Measurements from ENCODE around the gene PTCH2.
"Not testable (repeated sequence)": the region's sequence is repeated elsewhere in the genome, so short reads cannot be mapped to it uniquely, and the experiment has no call there.

PTCH2 gene

DNA sequence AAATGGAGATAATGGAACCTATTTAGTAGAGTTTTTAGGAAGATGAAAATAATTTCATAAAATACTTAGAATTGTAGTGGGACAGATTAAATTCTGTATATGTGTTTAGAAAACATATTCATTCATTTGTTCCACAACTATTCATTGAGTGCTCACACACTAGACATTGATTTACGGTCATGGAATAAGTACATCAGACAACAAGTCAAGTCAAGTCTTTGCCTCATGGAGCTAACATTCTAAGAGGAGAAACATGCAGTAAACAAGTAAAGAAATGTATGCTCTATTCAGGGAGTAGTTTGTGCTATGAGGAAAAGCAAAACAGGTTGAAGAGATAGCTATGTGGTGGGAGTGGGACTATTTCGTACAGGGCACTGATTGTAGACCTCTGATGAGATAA is 25.7 kb downstream of the PTCH2 start:
- no peak overlapping the region for H3K4me3 Mint-ChIP-seq
- no peaks in the 10 kb centered on the region for H3K27me3 Mint-ChIP-seq
- H3K27ac Mint-ChIP-seq = peak overlapping the region; percentile 64
- H3K4me1 Mint-ChIP-seq (ENCODE audit: low read depth) = peaks cover 47% of the 10 kb centered on the region
- peaks cover 3% of the 10 kb centered on the region for H3K36me3 Mint-ChIP-seq
- H3K9me3 Mint-ChIP-seq (ENCODE audit: low read depth) = no peaks in the 10 kb centered on the region

DNA sequence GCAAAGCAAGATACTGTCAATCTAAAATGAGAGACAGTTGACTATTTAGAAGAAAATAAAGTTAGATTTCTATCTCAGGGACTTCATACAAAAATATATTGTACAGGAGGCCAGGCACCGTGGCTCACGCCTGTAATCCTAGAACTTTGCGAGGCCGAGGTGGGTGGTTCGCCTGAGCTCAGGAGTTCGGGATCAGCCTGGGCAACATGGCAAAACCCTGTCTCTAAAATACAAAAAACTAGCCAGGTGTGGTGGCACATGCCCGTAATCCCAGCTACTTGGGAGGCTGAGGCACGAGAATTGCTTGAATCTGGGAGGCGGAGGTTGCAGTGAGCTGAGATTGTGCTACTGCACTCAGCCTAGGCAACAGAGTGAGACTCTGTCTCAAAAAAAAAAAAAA is 27.1 kb downstream of the PTCH2 start:
- H3K36me3 Mint-ChIP-seq; H3K27me3 Mint-ChIP-seq; H3K9me3 Mint-ChIP-seq (ENCODE audit: low read depth); H3K27ac Mint-ChIP-seq: not testable (repeated sequence)
- Mint-ChIP-seq H3K4me3 (peak overlapping the region; percentile 20), H3K4me1 (ENCODE audit: low read depth) (peaks cover 58% of the 10 kb centered on the region)

DNA sequence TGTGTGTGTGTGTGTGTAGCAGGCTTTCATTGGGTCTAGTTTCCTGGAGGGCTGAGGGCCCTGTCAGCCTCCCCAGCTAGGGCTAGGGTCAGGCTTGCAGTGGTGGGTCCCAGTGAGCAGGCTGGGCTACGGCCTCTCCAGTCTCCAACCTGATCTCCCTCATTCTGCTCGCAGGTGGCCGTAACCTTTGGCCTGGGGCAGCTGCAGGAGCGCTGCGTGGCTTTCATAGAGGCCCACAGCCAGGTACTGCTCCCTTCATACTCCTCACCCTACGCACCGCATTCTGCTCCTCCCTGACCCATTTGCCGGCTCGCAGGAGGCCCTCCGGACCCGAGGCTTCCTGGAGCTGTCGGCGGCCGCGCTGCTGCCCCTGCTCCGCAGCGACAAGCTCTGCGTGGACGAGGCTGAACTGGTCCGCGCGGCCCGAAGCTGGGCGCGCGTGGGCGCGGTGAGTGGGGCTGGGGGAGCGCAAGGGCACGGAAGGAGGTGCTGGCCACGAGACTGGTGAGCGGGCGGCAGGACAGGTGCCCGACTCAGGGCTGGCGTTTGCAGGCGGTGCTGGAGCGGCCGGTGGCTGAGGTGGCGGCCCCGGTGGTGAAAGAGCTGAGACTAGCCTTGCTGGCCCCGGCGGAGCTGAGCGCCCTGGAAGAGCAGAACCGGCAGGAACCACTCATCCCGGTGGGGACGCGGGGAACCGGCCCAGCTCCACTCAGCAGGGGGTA is 30.1 kb downstream of the PTCH2 start:
- Mint-ChIP-seq H3K9me3 (ENCODE audit: low read depth) (no peaks in the 10 kb centered on the region), H3K27me3 (no peaks in the 10 kb centered on the region), H3K4me3 (no peak overlapping the region), H3K27ac (no peak overlapping the region), H3K4me1 (ENCODE audit: low read depth) (peaks cover 63% of the 10 kb centered on the region), H3K36me3 (peaks cover 6% of the 10 kb centered on the region)

DNA sequence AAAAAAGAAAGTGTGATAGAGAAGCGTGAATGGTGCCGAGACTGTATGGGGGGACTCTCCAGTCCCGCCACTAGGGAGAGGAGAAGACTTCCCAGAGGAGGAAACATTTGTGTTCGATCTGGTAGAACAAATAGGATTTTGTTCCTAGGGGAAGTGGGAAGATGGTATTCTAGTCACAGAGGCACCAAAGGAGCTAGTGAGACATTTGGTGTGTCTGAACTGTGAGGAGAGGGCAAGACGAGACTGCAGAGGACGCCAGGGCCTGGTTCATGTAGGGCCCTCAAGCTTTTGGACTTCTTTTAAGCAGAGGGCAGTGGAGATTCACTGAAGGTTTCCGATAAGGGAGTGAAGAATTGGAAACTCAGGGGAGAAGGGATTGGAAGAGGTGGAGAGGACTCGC is 31.8 kb downstream of the PTCH2 start:
- Mint-ChIP-seq H3K9me3 (ENCODE audit: low read depth) (no peaks in the 10 kb centered on the region), H3K27me3 (no peaks in the 10 kb centered on the region), H3K4me3 (peak overlapping the region; percentile 68), H3K36me3 (peaks cover 6% of the 10 kb centered on the region), H3K4me1 (ENCODE audit: low read depth) (peaks cover 71% of the 10 kb centered on the region), H3K27ac (peak overlapping the region; percentile 98)

DNA sequence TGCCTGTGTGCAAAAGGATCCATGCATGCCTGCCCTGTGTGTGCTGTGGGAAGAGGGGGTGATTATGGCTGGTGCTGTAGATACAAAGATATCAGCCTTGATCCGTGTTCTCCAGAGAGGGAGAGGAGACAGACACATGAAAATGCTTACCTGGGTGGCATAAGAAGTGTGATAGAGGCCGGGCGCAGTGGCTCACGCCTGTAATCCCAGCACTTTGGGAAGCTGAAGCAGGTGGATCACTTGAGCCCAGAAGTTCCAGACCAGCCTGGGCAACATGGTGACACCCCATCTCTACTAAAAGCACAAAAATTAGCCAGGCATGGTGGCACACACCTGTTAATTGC is 32.3 kb downstream of the PTCH2 start:
- H3K4me3 Mint-ChIP-seq = peak overlapping the region; percentile 68
- not testable (repeated sequence) for H3K27me3 Mint-ChIP-seq; H3K9me3 Mint-ChIP-seq (ENCODE audit: low read depth); H3K36me3 Mint-ChIP-seq
- H3K4me1 Mint-ChIP-seq (ENCODE audit: low read depth) = peaks cover 73% of the 10 kb centered on the region
- H3K27ac Mint-ChIP-seq = peak overlapping the region; percentile 98

DNA sequence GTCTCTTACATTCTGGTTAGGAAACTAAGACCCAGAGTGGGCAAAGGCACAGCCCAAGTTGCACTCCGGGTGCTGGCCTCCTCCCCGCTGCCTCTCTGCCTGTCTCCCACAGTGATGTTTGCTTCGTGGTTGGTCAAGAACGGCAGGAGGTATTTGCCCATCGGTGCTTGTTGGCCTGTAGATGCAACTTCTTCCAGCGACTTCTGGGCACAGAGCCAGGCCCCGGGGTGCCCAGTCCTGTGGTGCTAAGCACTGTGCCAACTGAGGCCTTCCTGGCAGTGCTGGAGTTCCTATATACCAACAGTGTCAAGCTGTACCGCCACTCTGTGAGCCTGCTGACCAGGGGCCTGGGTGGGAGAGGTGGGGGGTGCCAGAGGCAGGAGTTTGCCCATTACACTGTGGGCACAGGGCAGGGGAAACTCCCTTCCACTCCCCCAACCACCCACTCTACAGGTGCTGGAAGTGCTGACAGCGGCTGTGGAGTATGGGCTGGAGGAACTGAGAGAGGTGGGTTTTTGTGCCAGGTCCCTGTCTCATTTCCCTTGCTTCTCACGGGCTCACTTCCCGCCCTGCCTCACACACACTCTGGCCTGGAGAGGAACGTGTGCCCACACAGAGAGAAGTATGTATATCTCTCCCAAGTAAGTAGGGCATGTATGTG is 32.8 kb downstream of the PTCH2 start:
- Mint-ChIP-seq H3K36me3 (peaks cover 6% of the 10 kb centered on the region), H3K4me1 (ENCODE audit: low read depth) (peaks cover 76% of the 10 kb centered on the region)

DNA sequence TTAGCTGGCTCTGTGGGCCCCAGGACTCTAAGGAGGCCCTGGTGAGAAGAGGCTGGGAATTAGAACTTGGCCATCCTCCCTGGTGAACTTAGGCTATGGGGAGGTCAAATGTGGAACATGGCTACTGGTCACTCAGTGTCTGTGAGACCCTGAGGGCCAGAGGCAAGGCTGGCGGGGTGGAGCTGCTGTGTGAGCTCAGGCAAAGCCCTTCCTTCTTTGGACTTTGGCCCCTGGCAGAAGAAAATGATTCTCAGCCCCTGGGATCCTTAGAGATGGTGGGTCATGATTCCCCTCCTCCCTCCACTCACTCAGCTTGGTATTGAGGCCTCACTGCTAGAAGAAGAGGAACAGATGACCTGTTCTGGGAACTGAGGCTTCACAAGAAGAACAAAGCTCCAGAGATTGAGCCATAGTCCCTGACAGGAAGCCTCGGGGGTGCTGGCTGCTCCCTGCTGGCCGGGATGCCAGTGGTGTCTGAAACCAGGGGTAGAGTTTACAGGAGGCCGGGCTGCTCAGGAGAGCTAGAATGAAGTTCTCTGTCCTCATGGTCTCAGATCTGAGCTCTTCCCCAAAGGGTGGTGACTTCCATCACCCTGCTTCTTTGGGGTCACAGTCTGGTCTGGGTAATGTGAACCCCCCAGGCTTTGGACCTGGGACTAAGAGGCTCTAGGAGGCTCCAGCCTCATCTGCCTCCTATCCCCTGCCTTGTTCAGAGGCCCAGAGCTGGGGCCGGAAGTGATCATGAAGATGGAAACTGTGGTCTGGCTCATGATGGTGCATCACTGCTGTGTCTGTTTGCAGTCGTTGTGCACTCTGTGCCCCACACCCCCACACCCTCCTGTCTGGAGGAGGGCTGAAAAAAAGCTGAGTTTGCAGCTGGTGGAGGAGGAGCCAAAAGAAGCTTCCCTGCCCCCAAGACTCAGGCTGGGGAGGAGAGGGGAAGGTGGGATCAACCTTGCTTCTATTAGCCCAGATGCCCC is 33.8 kb downstream of the PTCH2 start:
- Mint-ChIP-seq H3K27ac (peak overlapping the region; percentile 98), H3K36me3 (peaks cover 5% of the 10 kb centered on the region), H3K4me3 (peak overlapping the region; percentile 82), H3K9me3 (ENCODE audit: low read depth) (no peaks in the 10 kb centered on the region), H3K4me1 (ENCODE audit: low read depth) (peaks cover 74% of the 10 kb centered on the region), H3K27me3 (no peaks in the 10 kb centered on the region)

More for the DNA sequence above, 32.8 kb downstream of the PTCH2 start:
- no peaks in the 10 kb centered on the region for H3K9me3 Mint-ChIP-seq (ENCODE audit: low read depth)
- peak overlapping the region; percentile 82 for H3K4me3 Mint-ChIP-seq
- no peaks in the 10 kb centered on the region for H3K27me3 Mint-ChIP-seq
- peak overlapping the region; percentile 98 for H3K27ac Mint-ChIP-seq

DNA sequence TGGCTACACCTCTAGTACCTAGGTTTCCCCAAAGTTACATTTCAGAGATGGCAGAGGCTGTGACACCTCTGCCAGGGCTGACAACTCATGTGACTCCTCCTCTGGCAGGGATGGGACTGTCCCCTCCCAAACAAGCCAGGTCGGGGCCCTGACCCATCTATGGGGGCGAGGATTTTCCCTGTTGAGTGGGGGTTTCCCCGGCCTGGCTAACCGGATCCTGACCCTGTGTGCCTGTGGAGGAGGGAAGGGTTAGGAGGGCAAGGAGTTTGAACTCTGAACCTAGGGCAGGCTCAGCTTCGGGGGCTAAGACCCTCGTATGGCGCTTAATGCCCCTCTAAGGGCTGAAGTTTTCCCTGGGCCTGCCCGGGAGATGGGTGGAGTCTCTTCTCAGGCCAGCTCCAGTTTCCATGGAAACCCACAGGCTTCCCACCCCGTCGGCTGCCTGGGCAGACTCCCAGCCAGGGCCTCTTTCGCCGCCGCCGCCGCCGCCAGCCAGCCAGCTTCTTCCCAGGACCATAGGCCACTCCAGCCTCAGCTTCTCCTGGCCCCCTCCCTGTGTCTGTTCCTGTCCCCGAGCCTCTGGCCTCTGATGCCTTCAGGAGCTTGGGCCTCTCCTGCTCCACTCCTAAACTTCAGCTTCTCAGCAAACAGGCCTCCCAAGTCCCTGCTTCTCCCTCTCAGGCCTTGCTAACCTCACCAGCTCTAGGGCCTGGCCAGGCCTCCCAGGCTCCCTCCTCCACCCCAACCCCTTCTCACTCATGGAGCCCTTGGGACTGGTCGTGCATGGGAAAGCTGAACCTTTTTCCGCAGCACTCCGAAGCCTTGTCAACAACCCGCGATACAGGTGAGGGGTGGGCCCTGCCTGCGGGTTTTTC is 34.8 kb downstream of the PTCH2 start, which contains the start of gene BTBD19:
BTBD19 (plus strand) TSS at position 461 of the 875 bp plus-strand sequence; CDS start at position 759, 298 bp downstream.
- H3K27ac Mint-ChIP-seq = peak within 1 kb of the TSS; percentile 98
- peaks cover 77% of the 10 kb centered on the region for H3K4me1 Mint-ChIP-seq (ENCODE audit: low read depth)
- H3K36me3 Mint-ChIP-seq = peaks cover 6% of the 10 kb centered on the region
- H3K9me3 Mint-ChIP-seq (ENCODE audit: low read depth) = no peaks in the 10 kb centered on the region
- H3K27me3 Mint-ChIP-seq = no peaks in the 10 kb centered on the region
- peak within 1 kb of the TSS; percentile 82 for H3K4me3 Mint-ChIP-seq

DNA sequence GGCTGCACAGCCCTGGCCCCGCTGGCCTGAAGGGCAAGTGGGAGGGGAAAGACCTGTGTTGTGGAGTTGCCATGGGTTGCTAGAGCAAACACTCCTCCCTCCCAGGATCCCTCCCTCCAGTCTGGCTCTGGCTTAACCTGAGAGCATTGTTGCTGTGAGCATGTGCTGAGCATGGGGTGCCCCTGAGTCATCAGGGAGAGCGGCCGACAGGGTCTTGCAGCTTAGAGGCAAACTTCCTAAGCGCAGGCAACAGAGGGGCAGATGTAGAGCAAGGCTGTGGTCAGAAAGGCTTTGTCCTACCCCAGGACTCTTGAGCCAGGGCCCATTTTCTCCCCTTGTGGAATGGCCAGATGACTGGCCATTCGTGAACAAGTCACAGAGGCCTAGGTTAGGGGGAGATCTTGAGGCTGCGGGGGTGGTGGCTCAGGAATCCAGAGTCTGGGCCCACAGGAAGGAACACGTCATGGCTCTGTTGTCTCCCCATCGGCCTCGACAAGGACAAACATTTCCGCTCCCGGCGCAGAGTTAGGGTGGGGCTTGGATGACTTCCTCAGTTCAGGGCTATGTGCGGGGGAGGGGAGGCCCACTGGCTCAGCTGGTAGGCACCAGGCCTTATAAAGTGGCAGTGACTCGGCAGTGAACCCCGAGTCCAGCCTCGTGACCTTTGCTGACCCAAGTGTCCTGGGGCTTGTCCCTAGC is 35.5 kb downstream of the PTCH2 start:
- Mint-ChIP-seq H3K4me3 (peak overlapping the region; percentile 82), H3K36me3 (peaks cover 9% of the 10 kb centered on the region), H3K27ac (peak overlapping the region; percentile 98), H3K27me3 (no peaks in the 10 kb centered on the region), H3K9me3 (ENCODE audit: low read depth) (no peaks in the 10 kb centered on the region), H3K4me1 (ENCODE audit: low read depth) (peaks cover 83% of the 10 kb centered on the region)

DNA sequence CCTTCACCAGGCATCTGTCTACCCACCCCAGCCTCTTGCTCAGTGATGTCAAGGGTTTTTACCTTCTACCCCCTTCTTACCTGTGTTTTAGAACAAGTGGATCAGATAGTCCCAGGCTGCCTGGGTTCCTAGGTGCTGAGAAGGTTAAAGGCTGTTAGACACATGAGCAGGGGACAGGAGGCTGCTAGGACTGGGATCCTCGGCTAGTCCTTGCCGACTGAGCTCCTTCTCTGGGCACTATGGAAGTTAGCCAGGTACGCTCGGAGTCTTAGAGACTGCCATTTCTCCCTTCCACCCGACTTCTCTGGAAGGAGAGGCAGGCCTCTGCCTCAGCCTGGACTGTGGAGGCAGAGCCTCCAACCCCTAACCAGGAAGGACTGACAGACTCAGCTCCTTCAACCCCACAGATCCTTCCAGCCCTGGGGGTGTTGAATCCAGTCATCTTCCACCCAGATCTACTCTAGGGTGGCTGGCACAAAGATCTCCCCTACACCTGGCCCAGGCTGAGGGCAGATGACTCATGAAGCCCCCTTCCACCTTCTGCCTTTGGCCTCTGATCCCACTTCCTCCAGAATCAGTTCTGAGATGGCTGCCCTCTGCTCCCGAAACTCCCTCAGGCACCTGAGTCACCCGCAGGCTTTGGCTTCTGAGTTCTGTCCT is 36.2 kb downstream of the PTCH2 start, which contains the start of gene DYNLT4:
DYNLT4 (minus strand) TSS at position 648 of the 660 bp plus-strand sequence. CDS start 683 bp downstream, outside the sequence.
- H3K4me1 Mint-ChIP-seq (ENCODE audit: low read depth) = peaks cover 84% of the 10 kb centered on the region
- no peaks in the 10 kb centered on the region for H3K27me3 Mint-ChIP-seq
- H3K27ac Mint-ChIP-seq = peak within 1 kb of the TSS; percentile 98
- peak within 1 kb of the TSS; percentile 82 for H3K4me3 Mint-ChIP-seq
- H3K36me3 Mint-ChIP-seq = peaks cover 13% of the 10 kb centered on the region
- no peaks in the 10 kb centered on the region for H3K9me3 Mint-ChIP-seq (ENCODE audit: low read depth)

DNA sequence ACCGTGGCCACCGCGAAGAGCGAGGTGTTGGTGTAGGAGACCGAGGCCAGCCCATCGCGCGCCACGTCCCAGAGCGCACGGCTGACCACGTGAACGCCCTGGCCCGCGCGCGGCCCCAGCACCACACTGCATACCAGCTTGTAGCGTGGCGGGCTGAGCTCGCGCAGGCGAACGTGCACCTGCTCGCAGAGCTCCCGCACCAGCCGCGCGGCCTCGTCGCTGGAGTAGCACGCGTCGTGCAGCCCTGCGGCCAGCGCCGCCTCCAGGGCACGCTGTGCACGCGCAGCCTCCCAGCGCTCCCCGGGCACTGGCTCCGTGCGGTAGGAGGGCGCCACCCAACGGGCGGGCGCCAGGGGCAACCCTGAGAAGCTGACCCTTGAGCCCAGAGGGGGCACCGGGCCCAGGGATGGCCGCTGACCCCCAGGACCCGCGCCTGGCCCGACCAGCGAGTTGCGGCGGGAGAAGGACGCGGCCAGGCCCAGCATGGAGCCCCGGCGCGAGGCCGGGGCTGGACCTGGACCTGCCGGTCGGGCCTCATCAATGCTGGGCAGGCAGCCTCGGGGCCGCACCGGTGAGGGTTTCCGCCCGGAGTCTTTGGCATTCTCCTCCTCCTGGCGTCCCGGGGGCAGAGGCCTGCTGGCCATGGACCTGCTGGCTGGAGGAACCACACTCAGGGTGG is 36.9 kb downstream of the PTCH2 start:
- no peaks in the 10 kb centered on the region for H3K27me3 Mint-ChIP-seq
- H3K4me1 Mint-ChIP-seq (ENCODE audit: low read depth) = peaks cover 79% of the 10 kb centered on the region
- H3K4me3 Mint-ChIP-seq = peak overlapping the region; percentile 82
- H3K27ac Mint-ChIP-seq = peak overlapping the region; percentile 98
- H3K36me3 Mint-ChIP-seq = peaks cover 15% of the 10 kb centered on the region
- no peaks in the 10 kb centered on the region for H3K9me3 Mint-ChIP-seq (ENCODE audit: low read depth)

DNA sequence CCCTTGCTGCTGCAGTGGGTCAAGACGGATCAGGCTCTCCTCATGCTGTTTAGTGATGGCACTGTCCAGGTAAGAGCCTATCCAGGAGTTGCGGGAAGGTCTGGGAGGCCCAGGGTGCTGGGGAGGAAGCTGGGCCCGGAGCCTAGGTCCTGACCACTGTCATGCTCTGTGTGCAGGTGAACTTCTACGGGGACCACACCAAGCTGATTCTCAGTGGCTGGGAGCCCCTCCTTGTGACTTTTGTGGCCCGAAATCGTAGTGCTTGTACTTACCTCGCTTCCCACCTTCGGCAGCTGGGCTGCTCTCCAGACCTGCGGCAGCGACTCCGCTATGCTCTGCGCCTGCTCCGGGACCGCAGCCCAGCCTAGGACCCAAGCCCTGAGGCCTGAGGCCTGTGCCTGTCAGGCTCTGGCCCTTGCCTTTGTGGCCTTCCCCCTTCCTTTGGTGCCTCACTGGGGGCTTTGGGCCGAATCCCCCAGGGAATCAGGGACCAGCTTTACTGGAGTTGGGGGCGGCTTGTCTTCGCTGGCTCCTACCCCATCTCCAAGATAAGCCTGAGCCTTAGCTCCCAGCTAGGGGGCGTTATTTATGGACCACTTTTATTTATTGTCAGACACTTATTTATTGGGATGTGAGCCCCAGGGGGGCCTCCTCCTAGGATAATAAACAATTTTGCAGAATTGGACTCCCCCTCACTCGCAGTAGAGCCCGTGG is 37.6 kb downstream of the PTCH2 start:
- Mint-ChIP-seq H3K36me3 (peaks cover 17% of the 10 kb centered on the region), H3K4me1 (ENCODE audit: low read depth) (peaks cover 72% of the 10 kb centered on the region), H3K4me3 (peak overlapping the region; percentile 97), H3K9me3 (ENCODE audit: low read depth) (no peaks in the 10 kb centered on the region), H3K27me3 (no peaks in the 10 kb centered on the region), H3K27ac (peak overlapping the region; percentile 90)
